Neural cell (in vitro differentiated cells): Measurements from ENCODE around the gene TMEM252. TPM values are rescaled to one million over a fixed set of nuclear protein-coding genes. Genes with fewer than 3 reads are reported as not detected.

Experiments
- H2AFZ ChIP-seq: fragments of 200-600, 300-800 bp; sonication (generic), shearing (Covaris generic); 2 replicates; pipeline ENCODE4 v1.6.0; 2014; ENCODE audit warnings: low read depth, mild to moderate bottlenecking, antibody characterized with exemption, low read length, moderate library complexity
- H3F3A ChIP-seq: fragments of 200-600 bp; shearing (Covaris generic); 2 replicates; pipeline ENCODE4 v1.6.1; 2016; ENCODE audit warnings: mild to moderate bottlenecking, moderate library complexity, mixed read lengths, antibody characterized with exemption, low read length; ENCODE audit not compliant: insufficient read depth, poor library complexity, severe bottlenecking
- H3K27ac ChIP-seq: fragments of 200-600, 300-800 bp; sonication (generic), shearing (Covaris generic); 2 replicates; pipeline ENCODE4 v1.5.1; 2014; ENCODE audit warnings: mild to moderate bottlenecking, low read length, moderate library complexity
- H3K27me3 ChIP-seq: fragments of 300-800, 200-600 bp; sonication (generic), shearing (Covaris generic); 2 replicates; pipeline ENCODE4 v1.6.0; 2014; ENCODE audit warnings: mild to moderate bottlenecking, low read depth, low read length, moderate library complexity; ENCODE audit not compliant: insufficient read depth
- H3K36me3 ChIP-seq: fragments of 300-800, 200-600 bp; sonication (generic), shearing (Covaris generic); 2 replicates; pipeline ENCODE4 v1.5.1; 2014; ENCODE audit warnings: mild to moderate bottlenecking, antibody characterized with exemption, low read length, moderate library complexity; ENCODE audit not compliant: insufficient read depth
- H3K4me2 ChIP-seq: fragments of 300-800, 200-600 bp; sonication (generic), shearing (Covaris generic); 2 replicates; pipeline ENCODE4 v1.6.0; 2014; ENCODE audit warnings: mild to moderate bottlenecking, low read length
- H3K4me3 ChIP-seq: fragments of 300-800, 200-600 bp; sonication (generic), shearing (Covaris generic); 2 replicates; pipeline ENCODE4 v1.5.1; 2014; ENCODE audit warnings: mild to moderate bottlenecking, low read length, moderate library complexity
- H3K79me2 ChIP-seq: fragments of 200-600 bp; shearing (Covaris generic); replicated peaks from 2 replicates; pipeline ENCODE4 v1.6.0; 2014; ENCODE audit warnings: mild to moderate bottlenecking, low read length, moderate library complexity; ENCODE audit not compliant: insufficient read depth
- H3K9ac ChIP-seq: fragments of 300-800, 200-600 bp; sonication (generic), shearing (Covaris generic); 2 replicates; pipeline ENCODE4 v1.6.1; 2016; ENCODE audit warnings: mild to moderate bottlenecking, low read length, mixed read lengths
- H3K9me2 ChIP-seq: fragments of 200-600 bp; shearing (Covaris generic); 2 replicates; pipeline ENCODE4 v1.6.1; 2016; ENCODE audit warnings: mild to moderate bottlenecking, low read length, mixed read lengths; ENCODE audit not compliant: insufficient read depth
- H3K9me3 ChIP-seq: fragments of 200-600, 300-800 bp; sonication (generic), shearing (Covaris generic); 2 replicates; pipeline ENCODE4 v1.6.1; 2016; ENCODE audit warnings: mild to moderate bottlenecking, mixed run types, low read length, moderate library complexity, mixed read lengths
- H4K20me1 ChIP-seq: fragments of 200-600 bp; shearing (Covaris generic); 2 replicates; pipeline ENCODE4 v1.6.1; 2016; ENCODE audit warnings: mild to moderate bottlenecking, mixed run types; ENCODE audit not compliant: insufficient read depth
- CTCF ChIP-seq: fragments of 450-650 bp; IDR thresholded peaks from 2 replicates; pipeline ENCODE4 v1.5.1; 2014; ENCODE audit warnings: antibody characterized with exemption, mild to moderate bottlenecking, moderate library complexity; ENCODE audit not compliant: poor library complexity, severe bottlenecking
- EP300 ChIP-seq: fragments of 450-650 bp; conservative IDR thresholded peaks from 2 replicates; pipeline ENCODE4 v1.6.1; 2014; ENCODE audit warnings: antibody characterized with exemption, mild to moderate bottlenecking, moderate library complexity; ENCODE audit not compliant: poor library complexity, severe bottlenecking
- EZH2 ChIP-seq: fragments of 200-600, 300-800 bp; shearing (Covaris generic), sonication (generic); IDR thresholded peaks from 2 replicates; pipeline ENCODE4 v1.6.1; 2014; ENCODE audit warnings: antibody characterized with exemption, low read length, borderline replicate concordance, mild to moderate bottlenecking; ENCODE audit not compliant: insufficient read depth, poor library complexity, severe bottlenecking
- MXI1 ChIP-seq: fragments of 450-650 bp; conservative IDR thresholded peaks from 2 replicates; pipeline ENCODE4 v1.6.1; 2014; ENCODE audit warnings: antibody characterized with exemption, mild to moderate bottlenecking; ENCODE audit not compliant: poor library complexity, severe bottlenecking
- REST ChIP-seq: IDR thresholded peaks from 2 replicates; pipeline ENCODE4 v1.6.1; 2012; ENCODE audit warnings: borderline replicate concordance
- SMC3 ChIP-seq: fragments of 450-650 bp; conservative IDR thresholded peaks from 2 replicates; pipeline ENCODE4 v1.6.1; 2014; ENCODE audit warnings: antibody characterized with exemption, mild to moderate bottlenecking, moderate library complexity; ENCODE audit not compliant: poor library complexity
- TAF1 ChIP-seq: IDR thresholded peaks from 2 replicates; pipeline ENCODE4 v1.6.1; 2012; ENCODE audit warnings: low read depth
- polyA plus RNA-seq: library from polyadenylated mRNA; depleted of rRNA; stranded (reverse); fragments of >200 nt; gene quantifications from 2 replicates; pipeline ENCODE4 v1.2.3, GENCODE V29; 2014

TMEM252 gene
- polyA plus RNA-seq, 1 donor from 2014 or later, result not detected

GRCh38 chr9:68558545-68558944, 17.9 kb upstream of the TMEM252 start:
- no peak overlapping the region for H3K27ac ChIP-seq
- H3K79me2 ChIP-seq, result no peaks in the 10 kb centered on the region
- H4K20me1 ChIP-seq, result no peaks in the 10 kb centered on the region
- no peaks in the 10 kb centered on the region for H3F3A ChIP-seq
- no peaks in the 10 kb centered on the region for H3K27me3 ChIP-seq
- no peaks in the 10 kb centered on the region for H3K9me3 ChIP-seq
- no peak overlapping the region for H3K9ac ChIP-seq
- no peak for TF ChIP-seq REST
- TF ChIP-seq TAF1, result no peak
- no peak for TF ChIP-seq EZH2
- no peak overlapping the region for H2AFZ ChIP-seq
- no peak overlapping the region for H3K4me3 ChIP-seq
- H3K9me2 ChIP-seq, result no peaks in the 10 kb centered on the region
- no peaks in the 10 kb centered on the region for H3K36me3 ChIP-seq
- no peak overlapping the region for H3K4me2 ChIP-seq

GRCh38 chr9:68555437-68556150, 14.9 kb upstream of the TMEM252 start:
- Histone ChIP-seq H3K79me2 (no peaks in the 10 kb centered on the region), H3K36me3 (no peaks in the 10 kb centered on the region), H2AFZ (no peak overlapping the region), H3K4me2 (no peak overlapping the region), H3K9ac (no peak overlapping the region), H3K27me3 (no peaks in the 10 kb centered on the region), H3K4me3 (no peak overlapping the region), H3K9me2 (no peaks in the 10 kb centered on the region), H3F3A (no peaks in the 10 kb centered on the region), H3K27ac (no peak overlapping the region), H4K20me1 (no peaks in the 10 kb centered on the region), H3K9me3 (no peaks in the 10 kb centered on the region)
- TF ChIP-seq CTCF, result no peak
- TF ChIP-seq MXI1, result no peak
- TF ChIP-seq EP300, result no peak
- no peak for TF ChIP-seq SMC3
